ENCODE results near the gene HPX.

DNA sequence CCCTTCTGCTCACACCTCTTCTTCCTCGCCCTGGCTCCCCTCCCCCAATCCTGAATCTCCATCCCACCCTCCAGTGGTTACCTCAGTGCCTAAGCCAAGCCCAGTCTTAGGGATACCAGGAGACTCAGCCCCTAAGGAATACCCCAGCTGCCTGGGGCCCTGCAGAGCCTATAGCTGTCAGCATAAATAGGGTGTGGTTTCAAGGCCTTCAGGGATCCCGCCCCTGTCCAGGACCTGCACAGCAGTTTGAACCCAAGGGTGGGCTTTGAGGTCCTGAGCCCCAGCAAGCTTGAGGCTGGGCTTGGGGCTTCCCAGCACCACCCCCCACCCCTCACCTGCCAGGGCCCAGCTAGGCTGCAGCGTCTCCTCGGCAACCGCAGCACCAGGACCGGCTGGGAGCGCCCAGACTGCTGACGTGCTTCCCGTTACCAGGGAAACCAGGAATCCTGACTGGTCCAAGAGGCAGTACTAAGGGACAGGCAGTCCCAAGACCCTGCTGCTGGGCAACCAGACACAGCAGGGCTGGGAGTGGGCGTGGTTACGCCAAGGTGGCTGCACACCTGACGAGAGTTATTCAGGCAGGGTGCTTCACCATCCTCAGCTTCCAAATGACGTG lies 35.6 kb downstream of the HPX start:
- TF ChIP-seq, protein P1, sequence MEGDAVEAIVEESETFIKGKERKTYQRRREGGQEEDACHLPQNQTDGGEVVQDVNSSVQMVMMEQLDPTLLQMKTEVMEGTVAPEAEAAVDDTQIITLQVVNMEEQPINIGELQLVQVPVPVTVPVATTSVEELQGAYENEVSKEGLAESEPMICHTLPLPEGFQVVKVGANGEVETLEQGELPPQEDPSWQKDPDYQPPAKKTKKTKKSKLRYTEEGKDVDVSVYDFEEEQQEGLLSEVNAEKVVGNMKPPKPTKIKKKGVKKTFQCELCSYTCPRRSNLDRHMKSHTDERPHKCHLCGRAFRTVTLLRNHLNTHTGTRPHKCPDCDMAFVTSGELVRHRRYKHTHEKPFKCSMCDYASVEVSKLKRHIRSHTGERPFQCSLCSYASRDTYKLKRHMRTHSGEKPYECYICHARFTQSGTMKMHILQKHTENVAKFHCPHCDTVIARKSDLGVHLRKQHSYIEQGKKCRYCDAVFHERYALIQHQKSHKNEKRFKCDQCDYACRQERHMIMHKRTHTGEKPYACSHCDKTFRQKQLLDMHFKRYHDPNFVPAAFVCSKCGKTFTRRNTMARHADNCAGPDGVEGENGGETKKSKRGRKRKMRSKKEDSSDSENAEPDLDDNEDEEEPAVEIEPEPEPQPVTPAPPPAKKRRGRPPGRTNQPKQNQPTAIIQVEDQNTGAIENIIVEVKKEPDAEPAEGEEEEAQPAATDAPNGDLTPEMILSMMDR (IDR thresholded peaks at IDR 0.05; ENCODE audit: low read depth, low read length) = no peak
- TF ChIP-seq EZH2phosphoT487 (IDR thresholded peaks at IDR 0.05; ENCODE audit: low read depth) = no peak
